ENCODE data around the gene FOXN3. TPM values are rescaled to one million over a fixed set of nuclear protein-coding genes. Genes with fewer than 3 reads are reported as not detected.

Gene FOXN3
- total RNA-seq, 1 donor from 2014 or later, result 27.8 TPM

GRCh38 chr14:89217891-89218290 lies 199.1 kb downstream of the FOXN3 start:
- H3K4me3 ChIP-seq (ENCODE audit: low read depth, low read length), result no peak overlapping the region
- no peak for TF ChIP-seq CTCF (conservative IDR thresholded peaks at IDR 0.05; ENCODE audit: low read depth, low read length)
- no peak for DNase-seq (ENCODE audit: low read depth)

GRCh38 chr14:89215531-89215930 lies 201.5 kb downstream of the FOXN3 start:
- DNase-seq (ENCODE audit: low read depth), result no peak
- H3K4me3 ChIP-seq (ENCODE audit: low read depth, low read length), result no peak overlapping the region
- TF ChIP-seq CTCF (conservative IDR thresholded peaks at IDR 0.05; ENCODE audit: low read depth, low read length), result no peak

- DNase-seq (ENCODE audit: low read depth), result no peak
- TF ChIP-seq CTCF (conservative IDR thresholded peaks at IDR 0.05; ENCODE audit: low read depth, low read length), result no peak
- no peak overlapping the region for H3K4me3 ChIP-seq (ENCODE audit: low read depth, low read length)
These were observed 201.9 kb downstream of the FOXN3 start for GRCh38 chr14:89215114-89215513.

- H3K4me3 ChIP-seq (ENCODE audit: low read depth, low read length), result no peak overlapping the region
- DNase-seq (ENCODE audit: low read depth), result peak; percentile 7
These were observed 202.6 kb downstream of the FOXN3 start for GRCh38 chr14:89214221-89214965.

GRCh38 chr14:89212386-89213235 lies 204.4 kb downstream of the FOXN3 start:
- no peak for DNase-seq (ENCODE audit: low read depth)
- H3K4me3 ChIP-seq (ENCODE audit: low read depth, low read length), result no peak overlapping the region
- no peak for TF ChIP-seq CTCF (conservative IDR thresholded peaks at IDR 0.05; ENCODE audit: low read depth, low read length)

More at GRCh38 chr14:89214221-89214965, 202.6 kb downstream of the FOXN3 start:
- TF ChIP-seq CTCF (conservative IDR thresholded peaks at IDR 0.05; ENCODE audit: low read depth, low read length), result no peak

- TF ChIP-seq CTCF (conservative IDR thresholded peaks at IDR 0.05; ENCODE audit: low read depth, low read length), result no peak
- DNase-seq (ENCODE audit: low read depth), result no peak
- H3K4me3 ChIP-seq (ENCODE audit: low read depth, low read length), result no peak overlapping the region
These were observed 207.5 kb downstream of the FOXN3 start for GRCh38 chr14:89209558-89209957.
